ENCODE measurements around the gene MAST3. TPM values are rescaled to one million over a fixed set of nuclear protein-coding genes. Genes with fewer than 3 reads are reported as not detected.
"Not testable (repeated sequence)": the region's sequence is repeated elsewhere in the genome, so short reads cannot be mapped to it uniquely, and the experiment has no call there.

The MAST3 gene
- total and polyA plus RNA-seq, 12 donors, result 1.6 to 19.1 (median 11.4) TPM

GRCh38 chr19:18101268-18101667, 3.7 kb downstream of the MAST3 start:
- Histone ChIP-seq H3K4me1 (replicated peaks in 1 of 2) (peaks cover 12 to 27% of the 10 kb centered on the region in 2 donors), H3K36me3 (replicated peaks in 1 of 2) (no peaks in the 10 kb centered on the region), H3K27me3 (no peaks in the 10 kb centered on the region), H3K9me3 (replicated peaks in 1 of 3) (no peaks in the 10 kb centered on the region), H3K27ac (no peak overlapping the region), H3K4me3 (no peak overlapping the region)
- intact Hi-C loops (cut with DNase I), result no loop called here
- 73 to 79% (median 77%) methylated on average over 3 of the region's 3 CpGs for WGBS, 4 donors
- no peak for TF ChIP-seq POLR2A (IDR thresholded peaks at IDR 0.05)
- no peak for TF ChIP-seq CTCF (IDR thresholded peaks at IDR 0.05)
- no peak for DNase-seq

GRCh38 chr19:18102916-18103542, 5.5 kb downstream of the MAST3 start:
- no peak overlapping the region for H3K4me3 ChIP-seq
- H3K27ac ChIP-seq, result peak overlapping the region in 1 of 5 donors; percentile 2
- intact Hi-C loops (cut with DNase I), result no loop called here
- WGBS, 4 donors, result 80 to 87% (median 83%) methylated on average over 15 of the region's 15 CpGs
- H3K36me3 ChIP-seq (replicated peaks in 1 of 2), result no peaks in the 10 kb centered on the region
- H3K9me3 ChIP-seq (replicated peaks in 1 of 3), result no peaks in the 10 kb centered on the region
- TF ChIP-seq POLR2A (IDR thresholded peaks at IDR 0.05) (no peak), CTCF (IDR thresholded peaks at IDR 0.05) (no peak)
- no peaks in the 10 kb centered on the region for H3K27me3 ChIP-seq
- peaks cover 8 to 24% of the 10 kb centered on the region in 2 donors for H3K4me1 ChIP-seq (replicated peaks in 1 of 2)
- no peak for DNase-seq

- no peak for TF ChIP-seq POLR2A (IDR thresholded peaks at IDR 0.05)
- TF ChIP-seq CTCF (IDR thresholded peaks at IDR 0.05), result no peak
- Histone ChIP-seq H3K27ac (peak overlapping the region in 4 of 5 donors; percentile 16 to 79 (median 50)), H3K4me1 (replicated peaks in 1 of 2) (peaks cover 5 to 15% of the 10 kb centered on the region in 2 donors), H3K27me3 (no peaks in the 10 kb centered on the region), H3K36me3 (replicated peaks in 1 of 2) (no peaks in the 10 kb centered on the region), H3K9me3 (replicated peaks in 1 of 3) (no peaks in the 10 kb centered on the region), H3K4me3 (peak overlapping the region in 2 of 4 donors; percentile 28 to 46)
- intact Hi-C loops (cut with DNase I), result no loop called here
- DNase-seq, result no peak
- 55 to 63% (median 60%) methylated on average over 2 to 5 of the region's 5 CpGs for WGBS, 4 donors
Observed at GRCh38 chr19:18104793-18105131, 7.2 kb downstream of the MAST3 start.

GRCh38 chr19:18105259-18105658, 7.7 kb downstream of the MAST3 start:
- DNase-seq; H3K9me3 ChIP-seq (replicated peaks in 1 of 3); H3K27me3 ChIP-seq; H3K36me3 ChIP-seq (replicated peaks in 1 of 2); H3K27ac ChIP-seq; H3K4me3 ChIP-seq; intact Hi-C loops (cut with DNase I): not testable (repeated sequence)
- 77 to 88% (median 78%) methylated on average over 7 of the region's 7 CpGs for WGBS, 4 donors
- H3K4me1 ChIP-seq (replicated peaks in 1 of 2), result peaks cover 7 to 17% of the 10 kb centered on the region in 2 donors

- DNase-seq, result no peak
- no peak overlapping the region for H3K27ac ChIP-seq
- TF ChIP-seq CTCF (IDR thresholded peaks at IDR 0.05) (no peak), POLR2A (IDR thresholded peaks at IDR 0.05) (no peak)
- H3K4me3 ChIP-seq, result no peak overlapping the region
- intact Hi-C loops (cut with DNase I), result no loop called here
- H3K9me3 ChIP-seq (replicated peaks in 1 of 3), result no peaks in the 10 kb centered on the region
- WGBS, 4 donors, result 90 to 96% (median 94%) methylated on average over 9 of the region's 9 CpGs
- H3K27me3 ChIP-seq, result no peaks in the 10 kb centered on the region
- no peaks in the 10 kb centered on the region for H3K36me3 ChIP-seq (replicated peaks in 1 of 2)
- peaks cover 13 to 26% of the 10 kb centered on the region in 2 donors for H3K4me1 ChIP-seq (replicated peaks in 1 of 2)
Observed at GRCh38 chr19:18107235-18107634, 9.7 kb downstream of the MAST3 start.
